Natural killer cell treated with Interleukin-12 subunit alpha and Interleukin-12 subunit beta and Interleukin-15 and Interleukin-18, amount 100 ng/mL, for 72 hours (primary cell): Measurements from ENCODE around the gene FAM13A. TPM values are rescaled to one million over a fixed set of nuclear protein-coding genes. Genes with fewer than 3 reads are reported as not detected.

ENCODE experiments used
- ATAC-seq, 2 donors: fragments of 150-1000 bp; cut with Tn5 transposase in 1 of 2; sonication (Bioruptor Pico), chemical (Tn5 transposase) in 1 of 2; 2 replicates each; pipeline ENCODE4 v1.10.0; 2021
- DNase-seq: peaks from one replicate; pipeline ENCODE4 v3.0.0; 2022; ENCODE audit warnings: low spot score
- H3K27ac Mint-ChIP-seq, 2 donors: 1 replicate in 1 of 2; 2 replicates in 1 of 2; pipeline ENCODE4 v1.8.0; 2022; ENCODE audit warnings: mixed read lengths in 2 of 2, mild to moderate bottlenecking in 1 of 2, moderate library complexity in 1 of 2
- H3K27me3 Mint-ChIP-seq, 2 donors: 1 replicate in 1 of 2; 2 replicates in 1 of 2; pipeline ENCODE4 v1.8.0; 2022; ENCODE audit warnings: mixed read lengths in 2 of 2
- H3K36me3 Mint-ChIP-seq: one replicate; pipeline ENCODE4 v1.8.0; 2022; ENCODE audit warnings: mixed read lengths
- H3K4me1 Mint-ChIP-seq, 2 donors: 1 replicate in 1 of 2; 2 replicates in 1 of 2; pipeline ENCODE4 v1.8.0; 2022; ENCODE audit warnings: low read depth in 2 of 2, mixed read lengths in 2 of 2, mild to moderate bottlenecking in 1 of 2
- H3K4me3 Mint-ChIP-seq: one replicate; pipeline ENCODE4 v1.8.0; 2022; ENCODE audit warnings: mixed read lengths
- H3K9me3 Mint-ChIP-seq: 2 replicates; pipeline ENCODE4 v1.8.0; 2022; ENCODE audit warnings: mixed read lengths
- total RNA-seq, 2 donors: library from RNA; stranded (reverse); gene quantifications; one replicate each; pipeline ENCODE4 v1.2.3, GENCODE V29; 2022

FAM13A gene
- total RNA-seq, 2 donors from 2014 or later: 0.73 to 2.1 TPM

DNA sequence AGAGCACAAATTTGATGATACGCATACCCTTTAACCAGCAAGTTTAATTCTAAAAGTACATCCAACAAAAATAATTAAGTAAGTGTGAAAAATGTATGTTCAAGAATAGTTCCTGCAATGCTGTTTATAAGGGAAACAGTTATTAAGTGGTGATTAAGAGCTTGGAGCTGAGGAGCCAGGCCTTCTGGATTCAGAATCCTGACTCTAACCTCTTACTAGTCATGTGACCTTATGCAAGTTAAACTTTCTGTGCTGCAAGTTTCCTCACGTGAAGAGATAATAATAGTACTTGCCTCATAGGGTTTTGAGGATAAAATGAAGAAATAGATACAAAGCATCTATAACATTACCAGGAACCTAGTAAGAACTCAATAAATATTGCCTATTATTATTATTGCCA lies 77.7 kb downstream of the FAM13A start:
- H3K27me3 Mint-ChIP-seq: peaks cover 0 to 12% of the 10 kb centered on the region in 2 donors
- no peak for ATAC-seq
- no peaks in the 10 kb centered on the region for H3K9me3 Mint-ChIP-seq
- no peaks in the 10 kb centered on the region for H3K36me3 Mint-ChIP-seq
- H3K4me3 Mint-ChIP-seq: no peak overlapping the region
- no peak overlapping the region for H3K27ac Mint-ChIP-seq
- H3K4me1 Mint-ChIP-seq: no peaks in the 10 kb centered on the region
- DNase-seq: no peak

DNA sequence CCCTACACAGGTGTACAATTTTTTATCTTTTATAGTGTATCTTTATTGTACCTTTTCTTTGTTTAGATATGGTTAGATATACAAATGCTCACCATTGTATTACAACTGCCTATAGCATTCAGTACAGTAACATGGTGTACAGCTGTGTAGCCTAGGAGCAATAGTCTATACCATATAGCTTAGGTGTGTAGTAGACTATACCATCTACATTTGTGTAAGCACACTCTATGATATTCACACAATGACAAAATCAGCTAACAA lies 80.3 kb downstream of the FAM13A start:
- H3K27ac Mint-ChIP-seq: no peak overlapping the region
- ATAC-seq: no peak
- no peaks in the 10 kb centered on the region for H3K36me3 Mint-ChIP-seq
- no peaks in the 10 kb centered on the region for H3K9me3 Mint-ChIP-seq
- DNase-seq: no peak
- H3K27me3 Mint-ChIP-seq: peaks cover 0 to 7% of the 10 kb centered on the region in 2 donors
- no peaks in the 10 kb centered on the region for H3K4me1 Mint-ChIP-seq
- no peak overlapping the region for H3K4me3 Mint-ChIP-seq

DNA sequence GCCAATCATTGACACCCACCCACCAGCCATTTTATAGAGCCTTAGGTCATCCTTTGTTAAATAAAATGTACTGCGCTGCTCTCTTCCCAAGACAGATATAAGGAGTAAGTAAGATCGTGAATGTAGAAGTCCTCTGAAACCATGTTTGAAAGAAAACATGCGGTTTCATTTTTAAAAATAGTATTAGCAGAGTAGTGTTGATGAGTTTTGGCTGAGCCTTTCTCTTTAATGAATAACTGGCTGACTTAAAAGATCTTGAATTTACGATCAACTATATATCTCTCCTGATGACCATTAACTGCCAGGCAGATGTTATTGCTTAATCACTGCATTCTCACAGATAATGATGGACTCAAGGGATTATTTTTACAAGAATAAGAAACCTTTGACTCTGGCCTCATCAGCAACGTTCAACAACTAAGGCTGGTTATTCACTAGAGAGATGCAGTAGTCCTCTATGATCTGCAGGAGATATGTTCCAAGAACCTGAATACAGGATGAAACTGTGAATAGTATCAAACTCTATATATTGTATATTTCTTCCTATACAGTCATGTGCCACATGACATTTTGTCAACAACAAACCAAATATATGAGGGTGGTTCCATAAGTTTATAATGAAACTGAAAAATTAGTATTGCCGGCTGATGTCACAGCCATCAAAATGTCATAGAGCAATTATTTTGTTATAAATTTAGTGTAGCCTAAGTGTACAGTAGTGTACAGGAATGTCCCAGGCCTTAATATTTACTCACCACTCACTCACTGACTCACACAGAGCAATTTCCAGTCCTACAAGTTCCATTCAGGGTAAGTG lies 80.8 kb downstream of the FAM13A start:
- Mint-ChIP-seq H3K9me3 (no peaks in the 10 kb centered on the region), H3K27me3 (peaks cover 0 to 1% of the 10 kb centered on the region in 2 donors), H3K4me1 (no peaks in the 10 kb centered on the region), H3K4me3 (no peak overlapping the region), H3K36me3 (no peaks in the 10 kb centered on the region), H3K27ac (no peak overlapping the region)
- ATAC-seq (no peak), DNase-seq (no peak)

DNA sequence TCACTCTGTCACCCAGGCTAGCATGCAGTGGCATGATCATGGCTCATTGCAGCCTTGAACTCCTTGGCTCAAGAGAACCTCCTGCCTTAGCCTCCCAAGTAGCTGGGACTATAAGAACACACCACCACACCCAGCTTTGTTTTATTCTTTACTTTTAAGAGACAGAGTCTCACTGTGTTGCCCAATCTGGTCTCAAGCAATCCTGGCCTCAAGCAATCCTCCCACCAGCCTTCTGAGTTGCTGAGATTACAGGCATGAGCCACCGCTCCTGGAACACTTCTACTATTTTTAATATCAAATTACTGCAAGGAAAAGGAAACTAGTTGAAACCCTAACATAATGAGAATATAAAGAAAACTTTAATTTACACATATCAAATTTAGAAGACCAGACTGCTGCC lies 85.4 kb downstream of the FAM13A start:
- ATAC-seq (no peak), DNase-seq (no peak)
- Mint-ChIP-seq H3K4me1 (no peaks in the 10 kb centered on the region), H3K4me3 (no peak overlapping the region), H3K27ac (no peak overlapping the region), H3K9me3 (no peaks in the 10 kb centered on the region), H3K27me3 (peaks cover 2 to 7% of the 10 kb centered on the region in 2 donors), H3K36me3 (no peaks in the 10 kb centered on the region)

DNA sequence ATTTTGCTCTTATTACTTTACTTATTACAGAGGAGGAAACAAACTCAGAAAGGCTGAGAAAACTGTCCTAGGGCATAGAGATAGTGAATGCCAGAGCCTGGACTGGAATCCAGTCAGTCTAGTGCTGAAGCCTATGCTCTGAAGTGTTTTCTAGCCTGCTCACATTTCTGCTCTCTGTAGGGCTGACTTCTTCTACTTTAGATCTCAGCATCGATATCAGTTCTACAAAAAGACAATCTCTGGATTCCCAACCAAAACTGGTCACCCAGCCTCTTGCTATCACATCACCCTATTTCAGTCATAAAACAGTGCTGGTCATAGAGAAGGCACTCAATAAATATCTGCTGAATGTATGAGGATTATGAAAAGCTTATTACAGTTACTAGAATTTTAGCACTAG lies 87.2 kb downstream of the FAM13A start:
- DNase-seq: no peak
- no peak for ATAC-seq
- no peaks in the 10 kb centered on the region for H3K36me3 Mint-ChIP-seq
- no peak overlapping the region for H3K27ac Mint-ChIP-seq
- H3K4me1 Mint-ChIP-seq: no peaks in the 10 kb centered on the region
- no peaks in the 10 kb centered on the region for H3K9me3 Mint-ChIP-seq
- H3K27me3 Mint-ChIP-seq: peaks cover 5 to 19% of the 10 kb centered on the region in 2 donors
- no peak overlapping the region for H3K4me3 Mint-ChIP-seq

DNA sequence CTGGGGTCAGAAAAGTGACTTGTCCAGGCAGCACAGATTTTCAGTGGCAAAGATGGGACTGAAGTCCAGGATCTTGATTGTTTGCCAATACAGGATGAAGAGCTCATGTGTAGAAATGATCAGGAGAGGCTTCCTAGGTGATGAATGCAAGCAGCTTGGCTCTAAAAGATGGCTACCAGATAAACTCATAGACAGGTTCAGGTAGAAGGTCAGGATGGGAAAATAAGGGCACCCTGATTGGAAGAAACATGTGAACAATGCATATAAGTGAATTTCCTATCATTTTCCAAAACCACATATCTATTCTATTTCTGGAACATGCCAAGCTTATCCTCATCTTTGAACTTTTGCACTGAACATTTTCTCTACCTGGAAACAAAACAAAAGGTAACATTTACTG lies 87.7 kb downstream of the FAM13A start:
- no peak overlapping the region for H3K27ac Mint-ChIP-seq
- no peaks in the 10 kb centered on the region for H3K36me3 Mint-ChIP-seq
- no peaks in the 10 kb centered on the region for H3K4me1 Mint-ChIP-seq

DNA sequence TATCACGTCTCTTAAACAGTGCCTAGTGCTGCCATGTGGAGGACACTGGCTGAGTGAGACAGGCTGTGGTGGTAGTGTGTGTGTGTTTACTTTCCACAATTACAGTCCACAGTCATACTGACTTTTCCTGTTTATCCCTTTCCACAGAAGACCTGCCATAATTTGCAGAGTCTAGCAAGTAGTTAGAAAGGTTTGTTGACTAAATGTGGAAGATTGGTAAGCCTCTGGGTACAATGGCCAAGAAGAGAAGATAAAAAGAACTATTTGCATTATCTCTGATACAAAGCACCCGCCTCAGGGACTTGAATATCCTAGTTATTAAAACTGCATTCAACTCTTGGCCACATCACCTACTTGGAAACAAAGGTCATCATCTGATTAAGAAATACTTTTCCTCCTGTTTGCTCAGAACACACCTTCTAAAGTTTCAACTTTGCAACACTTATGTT lies 89.1 kb downstream of the FAM13A start:
- Mint-ChIP-seq H3K4me1 (no peaks in the 10 kb centered on the region), H3K36me3 (no peaks in the 10 kb centered on the region), H3K4me3 (no peak overlapping the region), H3K27ac (no peak overlapping the region), H3K9me3 (no peaks in the 10 kb centered on the region), H3K27me3 (peaks cover 5 to 19% of the 10 kb centered on the region in 2 donors)
- DNase-seq: no peak
- ATAC-seq: no peak

More for the DNA sequence above, 87.7 kb downstream of the FAM13A start:
- no peak for DNase-seq
- H3K27me3 Mint-ChIP-seq: peaks cover 5 to 19% of the 10 kb centered on the region in 2 donors
- ATAC-seq: no peak
- H3K9me3 Mint-ChIP-seq: no peaks in the 10 kb centered on the region
- H3K4me3 Mint-ChIP-seq: no peak overlapping the region

DNA sequence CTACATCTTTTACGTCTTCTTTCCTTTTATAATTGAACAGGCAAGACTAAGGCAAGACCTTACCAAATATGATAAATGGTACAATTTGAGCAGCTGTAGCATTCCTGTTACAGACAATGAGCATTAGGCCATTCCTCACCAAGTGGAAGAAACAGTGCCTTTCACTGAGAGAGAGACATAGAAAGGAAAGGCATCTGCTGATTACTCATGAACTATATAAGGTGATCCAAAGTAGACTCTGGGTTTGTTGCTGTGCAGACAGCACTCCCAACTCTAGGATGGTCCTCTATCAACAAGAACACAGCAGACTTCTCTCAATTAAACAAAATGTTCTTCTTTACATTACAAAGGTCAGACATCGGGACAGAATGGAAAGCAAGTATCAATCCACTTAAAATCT lies 91.9 kb downstream of the FAM13A start:
- Mint-ChIP-seq H3K9me3 (no peaks in the 10 kb centered on the region), H3K27me3 (peaks cover 5 to 30% of the 10 kb centered on the region in 2 donors)

DNA sequence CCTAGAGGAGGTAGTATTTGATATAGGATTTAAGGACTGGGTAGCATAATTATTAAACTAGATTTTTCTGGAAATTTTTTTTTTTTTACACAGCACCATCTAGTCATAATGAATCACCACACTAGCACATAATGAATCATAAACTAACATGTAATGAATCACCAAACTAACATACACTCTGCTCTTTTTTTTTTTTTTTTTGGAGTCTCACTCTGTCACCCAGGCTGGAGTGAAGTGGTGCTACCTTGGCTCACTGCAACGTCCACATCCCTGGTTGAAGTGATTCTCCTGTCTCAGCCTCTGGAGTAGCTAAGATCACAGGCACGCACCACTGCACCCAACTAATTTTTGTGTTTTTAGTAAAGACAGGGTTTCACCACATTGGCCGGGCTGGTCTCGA lies 92.5 kb downstream of the FAM13A start:
- peak in 1 of 2 donors; percentile 68 for ATAC-seq

More for the DNA sequence above, 91.9 kb downstream of the FAM13A start:
- no peak for ATAC-seq
- no peaks in the 10 kb centered on the region for H3K4me1 Mint-ChIP-seq
- no peak for DNase-seq
- H3K27ac Mint-ChIP-seq: no peak overlapping the region
- H3K4me3 Mint-ChIP-seq: no peak overlapping the region
- H3K36me3 Mint-ChIP-seq: no peaks in the 10 kb centered on the region

DNA sequence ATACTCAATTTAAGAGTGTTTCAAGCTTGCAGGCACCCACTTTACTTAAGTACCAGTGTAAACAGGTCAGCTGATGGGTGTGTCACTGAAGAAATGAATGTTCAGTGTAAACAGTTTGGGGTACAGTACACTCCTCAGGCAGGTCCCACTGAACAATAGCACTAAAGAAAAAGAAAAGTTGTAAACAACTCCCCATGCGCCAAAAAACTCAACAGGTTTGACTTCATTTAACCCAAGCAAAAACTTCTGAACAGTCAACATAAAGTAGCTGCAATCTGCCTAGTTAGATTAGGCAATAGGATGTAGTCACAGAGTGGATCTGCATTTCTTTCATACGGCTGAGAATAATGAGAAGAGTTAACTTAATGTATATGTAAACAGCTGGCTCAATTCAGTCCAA lies 93.2 kb downstream of the FAM13A start:
- DNase-seq (no peak), ATAC-seq (no peak)
- H3K4me3 Mint-ChIP-seq: no peak overlapping the region
- peaks cover 5 to 35% of the 10 kb centered on the region in 2 donors for H3K27me3 Mint-ChIP-seq
- H3K27ac Mint-ChIP-seq: no peak overlapping the region
- H3K36me3 Mint-ChIP-seq: no peaks in the 10 kb centered on the region
- no peaks in the 10 kb centered on the region for H3K4me1 Mint-ChIP-seq
- H3K9me3 Mint-ChIP-seq: no peaks in the 10 kb centered on the region

More for the DNA sequence above, 92.5 kb downstream of the FAM13A start:
- H3K27ac Mint-ChIP-seq: no peak overlapping the region
- H3K4me3 Mint-ChIP-seq: no peak overlapping the region
- no peaks in the 10 kb centered on the region for H3K36me3 Mint-ChIP-seq
- H3K27me3 Mint-ChIP-seq: peaks cover 5 to 35% of the 10 kb centered on the region in 2 donors
- H3K9me3 Mint-ChIP-seq: no peaks in the 10 kb centered on the region
- no peaks in the 10 kb centered on the region for H3K4me1 Mint-ChIP-seq
- no peak for DNase-seq

DNA sequence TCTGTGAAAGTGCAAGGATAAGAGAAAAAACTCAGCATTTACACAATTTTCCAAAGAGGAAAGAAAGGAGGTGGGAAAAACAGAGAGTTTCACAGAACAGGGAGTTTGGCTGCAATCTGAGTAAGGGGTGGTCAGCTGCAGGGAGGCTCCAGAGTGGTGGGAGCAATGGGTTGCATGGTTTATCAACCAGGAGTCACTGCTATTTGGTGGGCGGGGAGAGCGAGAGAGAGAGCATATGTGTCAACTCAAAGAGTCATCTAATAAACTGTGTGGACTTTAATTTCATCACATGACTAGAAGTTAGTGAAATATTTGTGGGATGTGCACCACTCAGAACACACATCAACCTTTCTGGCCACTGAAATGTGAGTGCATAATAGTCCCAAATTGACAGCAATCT lies 94.6 kb downstream of the FAM13A start:
- DNase-seq: no peak
- Mint-ChIP-seq H3K27ac (no peak overlapping the region), H3K4me3 (no peak overlapping the region), H3K27me3 (peaks cover 5 to 34% of the 10 kb centered on the region in 2 donors), H3K4me1 (no peaks in the 10 kb centered on the region), H3K9me3 (no peaks in the 10 kb centered on the region), H3K36me3 (no peaks in the 10 kb centered on the region)
- ATAC-seq: no peak

DNA sequence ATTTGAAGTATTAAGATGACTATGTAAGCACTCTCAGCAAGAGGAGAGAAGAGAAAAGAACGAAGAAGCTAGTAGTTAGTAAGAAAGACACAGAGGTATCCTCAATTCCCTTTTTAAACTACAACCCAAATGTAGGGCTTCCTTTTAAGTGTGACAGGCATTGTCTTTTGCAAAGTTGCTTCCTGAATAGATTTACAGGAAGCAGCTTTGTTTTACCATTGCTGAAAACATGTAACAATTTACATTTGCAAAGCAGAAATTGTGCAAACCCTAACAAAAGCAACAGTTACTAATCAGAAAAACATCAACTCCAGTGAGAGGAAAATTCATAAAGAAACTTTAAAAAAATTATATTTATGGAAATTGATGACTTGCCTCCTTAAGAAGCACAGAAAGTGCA lies 96.4 kb downstream of the FAM13A start:
- no peaks in the 10 kb centered on the region for H3K36me3 Mint-ChIP-seq
- H3K27ac Mint-ChIP-seq: no peak overlapping the region
- H3K9me3 Mint-ChIP-seq: no peaks in the 10 kb centered on the region
- no peak overlapping the region for H3K4me3 Mint-ChIP-seq
- H3K4me1 Mint-ChIP-seq: no peaks in the 10 kb centered on the region
- peaks cover 5 to 32% of the 10 kb centered on the region in 2 donors for H3K27me3 Mint-ChIP-seq
- no peak for DNase-seq
- ATAC-seq: no peak

DNA sequence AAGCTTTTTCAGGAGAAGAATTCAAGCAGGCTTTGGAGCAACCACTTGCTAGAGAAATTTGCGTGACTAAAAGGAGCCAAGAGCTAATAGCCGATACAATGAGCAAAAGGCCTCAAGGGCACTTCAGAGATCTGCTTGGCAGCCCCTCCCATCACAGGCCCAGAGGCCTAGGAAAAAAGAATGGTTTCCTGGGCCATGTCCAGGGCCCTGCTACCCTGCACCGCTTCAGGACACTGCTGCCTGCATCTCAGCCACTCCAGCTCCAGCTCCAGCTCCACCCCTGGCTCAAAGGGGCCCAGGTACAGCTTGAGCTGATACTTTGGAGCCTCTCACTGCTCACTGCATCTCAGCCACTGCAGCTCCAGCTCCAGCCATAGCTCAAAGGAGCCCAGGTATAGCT lies 98.9 kb downstream of the FAM13A start:
- ATAC-seq (peak in 1 of 2 donors; percentile 32), DNase-seq (no peak)
- Mint-ChIP-seq H3K9me3 (no peaks in the 10 kb centered on the region), H3K4me1 (peaks cover 2 to 4% of the 10 kb centered on the region in 2 donors), H3K27me3 (peaks cover 2 to 24% of the 10 kb centered on the region in 2 donors), H3K27ac (no peak overlapping the region), H3K36me3 (no peaks in the 10 kb centered on the region), H3K4me3 (no peak overlapping the region)

DNA sequence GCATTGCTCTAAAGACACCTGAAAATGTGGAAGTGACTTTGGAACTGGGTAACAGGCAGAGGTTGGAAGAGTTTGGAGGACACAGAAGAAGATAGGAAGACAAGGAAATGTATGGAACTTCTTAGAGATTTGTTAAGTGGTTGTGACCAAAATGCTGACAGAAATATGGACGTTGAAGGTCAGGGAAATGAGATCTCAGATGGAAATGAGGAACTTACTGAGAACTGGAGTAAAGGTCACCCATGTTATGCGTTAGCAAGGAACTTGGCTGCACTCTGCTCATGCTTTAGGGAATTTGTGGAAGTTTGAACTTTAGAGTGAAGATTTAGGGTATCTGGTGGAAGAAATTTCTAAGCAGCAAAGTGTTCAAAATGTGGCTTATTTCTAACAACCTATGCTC lies 99.4 kb downstream of the FAM13A start:
- no peak overlapping the region for H3K4me3 Mint-ChIP-seq
- peaks cover 2 to 4% of the 10 kb centered on the region in 2 donors for H3K4me1 Mint-ChIP-seq
- H3K36me3 Mint-ChIP-seq: no peaks in the 10 kb centered on the region
- DNase-seq (no peak), ATAC-seq (no peak)
- no peak overlapping the region for H3K27ac Mint-ChIP-seq
- peaks cover 2 to 24% of the 10 kb centered on the region in 2 donors for H3K27me3 Mint-ChIP-seq
- H3K9me3 Mint-ChIP-seq: no peaks in the 10 kb centered on the region
